OCI-LY3 (cell line): ENCODE measurements around the gene TBPL2.

ENCODE experiments used
- CTCF ChIP-seq: fragments of 200-600, 300-600 bp; sonication (generic); IDR thresholded peaks from 2 replicates; pipeline ENCODE4 v1.5.1; 2014; ENCODE audit warnings: antibody characterized with exemption, low read length, low read depth
- EZH2phosphoT487 ChIP-seq: fragments of 200-600 bp; shearing (Covaris generic); IDR thresholded peaks from 2 replicates; pipeline ENCODE4 v1.6.1; 2018; ENCODE audit warnings: antibody characterized with exemption, mixed run types, low read depth

GRCh38 chr14:55410876-55411275 lies 29.5 kb downstream of the TBPL2 start:
- TF ChIP-seq CTCF (no peak), EZH2phosphoT487 (no peak)
